ENCODE data around the gene ARPC1A. TPM values are rescaled to one million over a fixed set of nuclear protein-coding genes. Genes with fewer than 3 reads are reported as not detected.
"Not testable (repeated sequence)": the region's sequence is repeated elsewhere in the genome, so short reads cannot be mapped to it uniquely, and the experiment has no call there.

The ARPC1A gene
- polyA plus RNA-seq, 4 donors: 105 to 116 (median 107) TPM

DNA sequence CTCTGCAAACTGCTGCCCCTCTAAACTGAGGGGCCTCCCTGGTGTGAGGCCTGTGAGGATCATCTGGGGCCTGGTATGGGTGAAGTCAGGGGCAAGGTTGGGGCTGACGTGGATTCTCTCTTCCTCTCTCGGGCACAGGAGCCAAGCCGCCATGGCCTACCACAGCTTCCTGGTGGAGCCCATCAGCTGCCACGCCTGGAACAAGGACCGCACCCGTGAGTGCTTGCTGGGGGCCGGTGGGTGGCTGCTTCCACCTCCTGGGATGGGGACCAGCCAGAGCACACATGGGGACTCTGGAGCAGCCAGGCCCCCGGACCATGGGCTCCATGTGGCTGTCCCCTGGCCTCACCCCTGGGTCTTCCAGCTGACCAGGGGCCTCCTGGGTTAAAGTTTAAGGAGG is 59.9 kb downstream of the ARPC1A start:
- no peak for DNase-seq (ENCODE audit: low read depth in 4 of 4, low spot score in 2 of 4)

DNA sequence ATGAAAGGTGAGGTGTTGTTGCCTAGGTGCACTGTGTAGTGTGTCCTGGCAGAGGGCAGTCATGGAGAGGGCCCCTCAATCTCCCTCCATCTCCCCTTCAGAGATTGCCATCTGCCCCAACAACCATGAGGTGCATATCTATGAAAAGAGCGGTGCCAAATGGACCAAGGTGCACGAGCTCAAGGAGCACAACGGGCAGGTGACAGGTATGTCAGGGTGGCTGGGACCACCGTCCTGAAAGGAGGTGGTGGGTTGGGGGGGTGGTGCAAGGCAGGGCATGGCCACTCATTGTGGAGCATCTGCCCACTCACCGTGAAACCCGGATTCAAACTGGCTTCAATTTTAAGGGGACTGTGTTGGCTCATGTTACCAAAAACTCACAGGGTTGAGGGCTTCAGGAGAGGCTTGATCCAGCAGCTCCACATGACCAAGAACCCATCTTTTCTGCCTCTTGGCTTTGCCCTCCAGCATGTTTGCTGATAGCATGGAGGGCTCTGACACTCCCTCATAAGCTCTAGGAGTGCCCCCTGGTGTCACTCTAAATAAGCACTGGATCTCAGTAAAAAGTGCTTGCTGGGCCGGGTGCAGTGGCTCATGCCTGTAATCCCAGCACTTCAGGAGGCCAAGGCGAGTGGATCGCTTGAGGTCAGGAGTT is 61.0 kb downstream of the ARPC1A start:
- no peak for DNase-seq (ENCODE audit: low read depth in 4 of 4, low spot score in 2 of 4)

DNA sequence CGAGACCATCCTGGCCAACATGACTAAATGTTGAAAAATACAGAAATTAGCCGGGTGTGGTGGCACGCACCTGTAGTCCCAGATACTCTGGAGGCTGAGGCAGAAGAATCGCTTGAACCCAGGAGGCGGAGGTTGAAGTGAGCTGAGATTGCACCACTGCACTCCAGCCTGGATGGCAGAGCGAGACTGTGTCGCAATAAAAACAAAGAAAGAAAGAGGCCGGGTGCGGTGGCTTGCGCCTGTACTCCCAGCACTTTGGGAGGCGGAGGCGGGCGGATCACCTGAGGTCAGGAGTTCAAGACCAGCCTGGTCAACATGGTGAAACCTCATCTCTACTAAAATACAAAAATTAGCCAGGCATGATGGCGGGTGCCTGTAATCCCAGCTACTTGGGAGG is 61.5 kb downstream of the ARPC1A start:
- not testable (repeated sequence) for DNase-seq (ENCODE audit: low read depth in 4 of 4, low spot score in 2 of 4)

DNA sequence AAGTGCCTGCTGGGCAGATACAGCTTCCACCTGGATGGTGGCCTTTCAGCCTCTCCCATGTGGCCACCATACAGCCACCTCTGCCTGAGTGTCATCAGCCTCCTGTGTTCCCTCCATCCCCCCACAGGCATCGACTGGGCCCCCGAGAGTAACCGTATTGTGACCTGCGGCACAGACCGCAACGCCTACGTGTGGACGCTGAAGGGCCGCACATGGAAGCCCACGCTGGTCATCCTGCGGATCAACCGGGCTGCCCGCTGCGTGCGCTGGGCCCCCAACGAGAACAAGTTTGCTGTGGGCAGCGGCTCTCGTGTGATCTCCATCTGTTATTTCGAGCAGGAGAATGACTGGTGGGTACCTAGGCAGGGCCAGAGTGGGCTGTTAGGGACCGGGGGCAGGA is 62.2 kb downstream of the ARPC1A start:
- DNase-seq (ENCODE audit: low read depth in 4 of 4, low spot score in 2 of 4): no peak

DNA sequence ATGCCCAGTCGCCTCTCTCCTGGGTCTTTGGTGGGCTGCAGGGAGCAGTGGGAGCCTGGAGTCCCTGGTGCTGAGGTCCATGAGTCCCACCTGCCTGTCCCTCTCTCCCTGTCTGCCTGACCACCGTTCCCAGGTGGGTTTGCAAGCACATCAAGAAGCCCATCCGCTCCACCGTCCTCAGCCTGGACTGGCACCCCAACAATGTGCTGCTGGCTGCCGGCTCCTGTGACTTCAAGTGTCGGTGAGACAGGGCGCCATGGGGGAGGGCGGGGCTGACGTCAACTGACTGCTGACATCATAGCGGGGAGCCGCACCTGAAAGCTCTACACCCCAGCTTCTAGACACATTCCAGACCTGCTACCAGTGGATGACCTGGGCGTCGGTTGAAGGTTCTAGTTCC is 64.1 kb downstream of the ARPC1A start:
- no peak for DNase-seq (ENCODE audit: low read depth in 4 of 4, low spot score in 2 of 4)

DNA sequence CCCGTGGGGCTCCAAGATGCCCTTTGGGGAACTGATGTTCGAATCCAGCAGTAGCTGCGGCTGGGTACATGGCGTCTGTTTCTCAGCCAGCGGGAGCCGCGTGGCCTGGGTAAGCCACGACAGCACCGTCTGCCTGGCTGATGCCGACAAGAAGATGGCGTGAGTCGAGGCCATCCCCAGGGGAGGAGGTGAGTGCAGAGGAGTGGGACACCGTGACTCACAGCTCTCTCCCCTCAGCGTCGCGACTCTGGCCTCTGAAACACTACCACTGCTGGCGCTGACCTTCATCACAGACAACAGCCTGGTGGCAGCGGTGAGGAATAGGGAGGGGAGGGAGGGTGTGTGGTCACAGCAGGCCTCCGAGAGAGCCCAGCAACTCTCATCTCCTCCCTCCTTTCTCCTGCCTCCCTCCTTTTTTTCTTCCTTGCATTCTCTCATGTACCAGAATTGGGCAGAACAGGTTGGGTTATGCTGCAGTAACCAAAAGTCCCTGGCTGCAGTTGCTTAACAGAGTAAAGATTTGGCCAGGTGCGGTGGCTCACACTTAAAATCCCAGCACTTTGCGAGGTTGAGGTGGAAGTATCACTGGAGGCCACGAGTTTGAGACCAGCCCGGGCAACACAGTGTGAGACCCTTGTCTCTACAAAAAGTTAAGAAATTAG is 65.4 kb downstream of the ARPC1A start:
- DNase-seq (ENCODE audit: low read depth in 4 of 4, low spot score in 2 of 4): no peak

DNA sequence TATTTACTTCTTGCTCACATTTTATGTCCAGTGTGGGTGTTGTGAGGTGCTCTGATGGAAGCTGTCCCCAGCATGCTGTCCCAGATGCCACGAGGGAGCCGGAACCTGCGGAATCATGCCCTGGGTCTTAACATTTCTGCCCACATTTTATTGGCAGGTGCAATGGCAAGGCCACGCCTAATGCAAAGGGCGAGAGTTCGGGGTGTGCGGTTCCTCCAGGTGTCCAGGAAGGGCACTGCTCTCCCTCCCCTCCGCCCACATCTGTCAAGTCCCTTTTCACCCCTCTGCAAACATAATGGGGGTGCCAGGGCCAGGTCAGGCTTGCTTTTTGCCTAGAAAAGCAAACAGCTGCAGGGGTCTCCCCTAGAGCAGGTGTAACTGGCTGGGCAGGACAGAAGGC is 66.3 kb downstream of the ARPC1A start:
- DNase-seq (ENCODE audit: low read depth in 4 of 4, low spot score in 2 of 4): no peak

DNA sequence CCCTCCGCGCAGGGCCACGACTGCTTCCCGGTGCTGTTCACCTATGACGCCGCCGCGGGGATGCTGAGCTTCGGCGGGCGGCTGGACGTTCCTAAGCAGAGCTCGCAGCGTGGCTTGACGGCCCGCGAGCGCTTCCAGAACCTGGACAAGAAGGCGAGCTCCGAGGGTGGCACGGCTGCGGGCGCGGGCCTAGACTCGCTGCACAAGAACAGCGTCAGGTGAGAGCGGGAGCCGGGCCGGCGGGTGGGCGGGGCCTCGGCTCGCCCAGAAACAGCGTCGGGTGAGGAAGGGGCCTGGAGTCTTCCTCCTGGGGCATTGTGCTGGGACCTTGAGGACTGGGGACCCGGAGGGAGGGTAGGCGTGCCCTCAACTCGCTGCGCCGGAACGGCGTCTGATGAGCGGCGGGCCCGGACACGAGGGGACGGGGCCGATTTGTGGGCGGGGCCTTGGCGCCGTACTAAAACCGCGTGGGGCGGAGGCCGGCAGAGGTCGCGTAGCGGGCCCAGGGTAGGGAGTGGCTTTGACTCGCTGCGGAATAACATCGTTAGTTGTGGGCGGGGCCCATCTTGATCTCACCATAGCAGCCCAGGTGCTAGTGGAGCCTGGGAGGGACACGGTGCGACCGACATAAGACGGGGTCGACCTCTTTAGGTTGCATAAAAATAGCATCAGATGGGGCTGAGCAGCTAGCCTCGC is 67.1 kb downstream of the ARPC1A start:
- no peak for DNase-seq (ENCODE audit: low read depth in 4 of 4, low spot score in 2 of 4)

DNA sequence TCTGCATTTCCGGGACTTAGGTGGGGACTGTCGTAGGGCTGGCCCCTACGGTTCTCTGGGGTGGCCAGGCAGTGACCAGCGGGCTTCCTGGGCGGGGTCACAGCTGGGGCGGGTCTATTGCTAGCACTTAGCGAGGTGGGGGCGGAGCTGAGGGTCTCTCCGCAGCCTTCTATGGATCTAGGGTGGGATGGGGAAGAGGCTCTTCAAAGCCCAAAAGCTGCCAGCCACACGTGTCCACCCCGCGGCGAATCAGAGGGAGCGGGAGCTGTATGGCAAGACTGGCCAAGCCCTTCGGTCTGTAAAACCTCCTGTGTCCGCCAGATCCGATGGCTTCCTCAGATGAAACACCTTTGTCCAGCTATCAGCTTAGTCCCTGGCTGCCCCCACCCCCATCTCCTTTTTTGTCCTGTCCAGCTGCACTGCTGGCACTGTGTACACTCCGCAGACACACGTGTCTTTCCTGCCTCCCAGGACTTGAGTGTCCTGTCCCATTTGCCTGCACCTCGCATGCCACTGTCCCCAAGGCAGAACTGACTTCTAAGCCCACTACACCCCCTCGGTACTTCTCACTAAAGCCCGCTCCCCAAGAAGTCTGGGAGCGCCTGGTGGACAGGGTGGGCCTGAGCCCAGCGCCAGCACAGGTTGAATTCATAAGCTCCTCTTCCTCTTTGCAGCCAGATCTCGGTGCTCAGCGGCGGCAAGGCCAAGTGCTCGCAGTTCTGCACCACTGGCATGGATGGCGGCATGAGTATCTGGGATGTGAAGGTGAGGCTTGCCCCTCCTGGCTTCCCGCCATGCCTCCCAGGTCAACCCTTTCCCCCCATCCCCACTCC is 67.9 kb downstream of the ARPC1A start:
- no peak for DNase-seq (ENCODE audit: low read depth in 4 of 4, low spot score in 2 of 4)

DNA sequence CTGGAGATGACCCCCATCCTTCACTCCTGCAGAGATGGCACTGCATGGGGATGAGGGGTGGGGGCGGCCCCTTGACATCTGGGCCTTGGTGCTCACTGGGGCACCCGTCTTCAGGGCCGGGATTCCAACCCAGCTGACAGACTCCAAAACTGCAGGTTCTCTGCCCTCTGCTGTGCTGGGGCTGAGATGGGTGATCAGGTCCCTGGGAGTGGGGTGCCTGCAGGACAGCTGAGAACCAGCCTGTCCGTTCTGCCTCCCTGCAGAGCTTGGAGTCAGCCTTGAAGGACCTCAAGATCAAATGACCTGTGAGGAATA is 68.4 kb downstream of the ARPC1A start:
- no peak for DNase-seq (ENCODE audit: low read depth in 4 of 4, low spot score in 2 of 4)

DNA sequence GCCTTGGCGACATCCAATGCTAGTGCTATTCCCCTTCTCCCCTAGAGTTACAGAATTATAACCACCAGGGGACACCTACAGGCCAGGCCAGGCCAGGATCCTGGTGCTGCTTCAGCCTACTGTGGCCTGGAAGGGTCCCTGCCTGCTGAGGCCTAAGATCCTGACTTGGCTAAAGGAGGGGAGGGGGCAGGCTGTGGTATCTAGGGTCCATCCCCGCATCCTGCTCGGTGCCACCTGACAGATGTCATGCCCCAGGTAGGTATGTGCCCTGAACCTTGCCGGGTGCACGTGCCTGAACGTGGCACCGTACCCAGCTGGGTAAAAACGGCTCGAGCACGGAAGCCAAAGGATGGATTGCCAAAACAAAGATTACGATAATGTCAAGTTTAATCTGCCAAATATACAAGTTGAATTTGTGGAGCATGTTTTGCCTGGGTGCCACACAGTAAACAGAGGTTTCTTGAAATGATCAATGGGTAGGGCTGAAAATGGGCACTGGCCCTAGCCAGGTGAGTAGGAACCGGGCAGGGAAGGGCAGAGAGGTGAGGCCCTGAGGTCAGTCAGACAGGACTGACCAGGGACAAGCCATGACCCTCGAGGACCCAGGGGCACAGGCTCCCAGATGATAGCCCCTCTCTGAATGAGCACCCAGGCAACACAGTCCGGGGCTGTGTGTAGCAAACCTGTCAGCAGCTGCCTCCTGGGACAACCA is 70.1 kb downstream of the ARPC1A start:
- DNase-seq (ENCODE audit: low read depth in 4 of 4, low spot score in 2 of 4): no peak

DNA sequence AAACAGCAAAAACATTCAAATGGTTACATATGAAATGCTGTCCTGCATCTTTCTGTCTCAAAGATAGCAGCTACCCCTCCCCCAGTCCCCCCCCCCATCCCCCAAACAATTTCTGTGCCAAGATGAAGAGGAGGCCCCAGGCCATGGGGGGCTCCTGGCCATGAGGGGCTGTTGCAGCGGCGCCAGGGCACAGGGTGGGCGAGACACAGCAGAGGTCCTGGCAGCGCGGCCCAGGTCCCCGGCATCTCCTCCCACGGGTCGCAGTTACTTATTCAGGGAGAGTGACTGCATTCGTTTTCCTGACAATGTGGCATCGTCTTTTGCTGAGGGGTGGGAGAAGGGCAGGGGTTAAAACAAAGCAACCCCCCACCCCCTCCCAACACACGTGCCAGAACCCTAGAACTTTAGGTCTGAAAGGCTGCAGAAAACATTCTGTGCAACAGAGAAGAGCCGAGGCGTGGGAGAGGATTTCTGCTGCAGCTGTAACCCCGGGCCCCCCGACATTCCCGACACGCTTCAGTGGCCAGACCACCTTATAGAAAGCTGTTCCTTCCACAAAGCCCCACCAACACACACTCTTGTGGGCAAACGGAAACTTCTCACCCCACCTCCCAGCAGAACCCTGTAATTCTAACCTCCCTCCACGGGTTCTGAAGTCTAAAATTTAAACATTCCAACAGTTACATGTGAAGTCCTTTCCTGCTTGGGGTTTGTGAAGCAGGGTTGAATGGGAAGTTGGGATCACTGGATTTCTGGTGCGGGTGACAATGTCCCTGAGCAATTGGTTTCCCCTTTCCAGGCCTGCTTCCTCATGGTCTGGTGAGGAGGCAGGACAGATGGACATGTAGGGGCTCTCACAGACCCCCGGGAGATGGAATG is 71.0 kb downstream of the ARPC1A start:
- no peak for DNase-seq (ENCODE audit: low read depth in 4 of 4, low spot score in 2 of 4)

DNA sequence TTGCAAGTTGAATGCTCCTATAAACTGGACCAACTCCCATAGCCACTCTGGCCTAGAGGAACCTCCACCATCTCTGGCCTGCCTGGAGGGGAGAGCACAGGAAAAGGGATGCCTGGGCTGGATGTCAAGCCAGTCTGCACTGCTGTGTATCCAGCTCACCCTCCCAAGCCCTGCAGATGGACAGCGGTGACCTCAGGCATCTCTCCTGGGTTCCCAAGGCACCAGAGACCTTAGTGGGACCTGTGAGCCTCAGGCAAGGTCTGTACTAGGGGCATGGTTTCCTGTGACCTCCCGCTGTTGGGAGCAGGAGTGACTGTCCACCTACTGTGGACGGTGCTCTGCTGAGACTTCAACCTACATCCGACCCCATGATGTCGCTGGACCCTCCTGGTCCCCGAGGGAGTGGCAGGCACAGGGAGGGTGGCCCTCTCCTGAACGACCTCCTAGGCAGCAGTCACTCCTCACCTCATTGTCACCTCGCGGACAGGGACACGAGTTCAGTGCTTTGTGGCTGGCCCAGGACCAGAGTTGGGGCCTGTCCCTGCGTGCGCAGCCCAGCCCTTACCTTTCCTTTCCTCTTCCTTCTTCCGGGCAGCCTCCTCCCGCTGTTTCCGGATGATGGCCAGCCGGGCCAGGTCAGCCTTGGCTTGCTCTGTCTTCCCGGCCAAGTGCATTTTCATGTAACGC is 71.7 kb downstream of the ARPC1A start:
- no peak for DNase-seq (ENCODE audit: low read depth in 4 of 4, low spot score in 2 of 4)

DNA sequence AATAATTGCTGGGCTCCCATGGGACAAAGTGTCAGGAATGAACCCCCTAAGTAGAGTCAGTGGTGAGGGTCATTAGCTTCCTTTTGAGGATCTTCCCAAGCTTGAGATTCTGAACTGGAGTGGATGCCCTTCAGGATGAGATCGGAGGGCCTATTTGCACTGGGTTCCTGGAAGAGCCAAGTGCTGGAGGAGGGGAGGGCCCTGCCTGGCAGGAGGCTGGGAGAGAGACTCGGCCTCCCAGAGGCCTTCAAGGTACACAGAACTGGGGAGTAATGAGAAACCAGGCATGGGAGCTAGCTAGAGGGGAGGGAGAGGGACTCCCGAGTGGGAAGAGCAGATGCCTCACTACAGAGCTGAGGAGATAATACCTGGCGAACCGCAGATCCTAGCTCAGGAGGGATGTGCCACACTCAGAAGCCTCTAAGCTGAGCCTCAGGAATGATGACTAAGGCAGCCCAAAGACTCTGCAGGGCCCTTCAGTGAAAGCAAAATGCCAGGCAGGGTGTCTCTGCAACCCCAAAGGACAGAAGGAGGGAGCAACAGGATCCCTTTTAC is 73.3 kb downstream of the ARPC1A start:
- DNase-seq (ENCODE audit: low read depth in 4 of 4, low spot score in 2 of 4): no peak

DNA sequence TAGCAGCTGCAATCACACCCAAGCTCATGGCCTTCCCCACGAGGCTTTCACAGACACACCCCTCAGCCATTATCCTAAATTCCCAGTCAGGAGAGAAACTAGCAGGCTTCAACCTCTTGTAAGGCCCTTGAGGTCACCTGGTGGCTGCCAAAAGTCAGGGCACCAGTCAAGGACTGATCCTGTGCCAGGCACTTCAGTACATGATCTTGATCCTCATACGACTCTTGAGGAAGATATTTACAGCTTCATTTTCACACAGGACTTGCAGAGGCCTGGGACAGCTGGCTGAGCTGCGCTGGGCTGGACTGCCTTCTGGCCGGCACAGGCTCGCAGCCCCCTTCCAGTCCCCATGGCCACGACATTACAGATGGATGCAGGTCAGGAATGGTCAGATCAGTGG is 73.9 kb downstream of the ARPC1A start:
- DNase-seq (ENCODE audit: low read depth in 4 of 4, low spot score in 2 of 4): no peak

DNA sequence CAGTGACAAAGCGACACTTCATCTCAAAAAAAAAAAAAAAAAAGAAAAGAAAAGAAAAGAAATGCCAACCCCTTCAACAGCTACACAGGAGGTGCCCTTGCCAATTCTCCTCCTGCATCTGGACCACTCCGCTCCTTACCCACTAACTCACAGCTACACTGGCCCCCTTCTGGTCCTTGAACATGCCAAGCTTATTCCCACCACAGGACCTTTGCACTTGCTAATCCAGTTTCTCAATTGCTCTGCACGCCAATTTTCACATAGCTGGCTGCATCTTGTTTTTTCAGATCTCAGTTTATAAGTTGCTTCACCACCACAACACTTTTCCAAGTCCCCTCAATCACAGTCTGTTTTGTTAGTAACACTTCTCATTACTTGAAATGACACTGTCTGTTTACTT is 77.2 kb downstream of the ARPC1A start:
- no peak for DNase-seq (ENCODE audit: low read depth in 4 of 4, low spot score in 2 of 4)

DNA sequence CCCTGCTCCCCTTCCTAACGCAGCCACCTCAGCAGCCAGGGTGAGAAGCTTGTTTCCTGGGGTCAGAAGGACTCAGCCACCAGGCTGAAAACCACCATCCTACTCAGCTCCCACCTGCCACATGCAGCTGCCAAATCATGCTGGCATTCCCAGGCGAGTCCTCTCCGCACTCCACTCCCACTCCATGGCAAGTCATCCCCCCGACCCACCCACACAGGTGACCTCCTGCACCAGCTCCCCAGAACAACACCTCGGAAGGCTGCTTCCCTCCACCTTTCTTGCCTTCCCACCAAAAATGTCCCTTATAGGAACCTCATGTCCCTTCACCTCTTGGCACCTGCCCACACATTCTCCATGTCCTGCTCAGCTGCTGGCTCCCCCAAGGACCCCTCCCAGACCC is 78.1 kb downstream of the ARPC1A start:
- DNase-seq (ENCODE audit: low read depth in 4 of 4, low spot score in 2 of 4): no peak

DNA sequence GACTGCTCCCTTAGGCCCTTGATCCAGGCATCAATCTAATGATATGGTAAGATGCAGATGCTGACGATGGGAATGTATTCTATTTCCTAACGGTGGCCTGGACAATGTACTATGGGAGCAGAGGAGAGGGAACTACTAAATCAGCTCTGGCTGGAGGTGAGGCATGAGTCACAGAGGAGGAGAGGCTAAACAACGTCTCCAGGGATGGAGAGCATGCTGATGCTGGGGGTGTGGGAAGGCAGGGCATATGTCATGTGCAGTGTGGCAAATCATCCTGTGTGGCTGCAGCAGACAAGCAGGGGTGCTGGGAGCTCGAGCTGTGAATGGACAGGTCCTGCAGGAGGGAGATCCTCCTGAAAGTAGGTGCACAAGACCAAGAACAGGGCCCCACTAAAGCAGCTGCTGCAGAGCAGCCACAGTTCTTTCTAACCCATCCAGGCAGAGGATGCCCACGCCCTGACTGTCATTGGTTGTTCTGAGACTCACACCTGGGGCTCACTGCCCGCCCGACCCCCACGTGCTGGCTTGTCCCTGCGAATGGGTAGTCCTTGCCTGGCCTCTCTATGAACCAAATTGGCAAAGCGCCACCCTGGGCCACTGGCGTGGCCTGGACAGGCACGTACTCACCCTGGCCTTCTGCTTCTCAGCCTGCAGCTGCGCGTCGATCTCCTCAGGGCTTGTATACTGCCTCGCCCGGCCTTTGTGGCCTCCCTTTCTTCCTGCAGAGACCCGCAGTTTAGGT is 78.7 kb downstream of the ARPC1A start:
- DNase-seq (ENCODE audit: low read depth in 4 of 4, low spot score in 2 of 4): no peak

Measured in left renal cortex interstitium (tissue), 4 donors.